GM18870 (cell line): ENCODE results near the gene DNAH7.
"Not testable (repeated sequence)": the region's sequence is repeated elsewhere in the genome, so short reads cannot be mapped to it uniquely, and the experiment has no call there.

Source experiments
- ATAC-seq: cut with Tn5 transposase; IDR thresholded peaks from one replicate; pipeline ENCODE4 v1.9.1; 2021; ENCODE audit warnings: moderate library complexity; ENCODE audit not compliant: unreplicated experiment

Gene DNAH7

GRCh38 chr2:196068271-196069209 lies at the start of gene DNAH7:
TSS of gene DNAH7 (minus strand) at chr2:196068837. CDS start at chr2:196068711, 126 bp downstream.
- peak; percentile 95 for ATAC-seq

- ATAC-seq: no peak
Observed at GRCh38 chr2:196117214-196117705, 48.6 kb upstream of the DNAH7 start.

- ATAC-seq: no peak
Observed at GRCh38 chr2:196113061-196113974, 44.7 kb upstream of the DNAH7 start.

GRCh38 chr2:196112418-196113034 lies 43.9 kb upstream of the DNAH7 start:
- no peak for ATAC-seq

- no peak for ATAC-seq
Observed at GRCh38 chr2:196108604-196109003, 40.0 kb upstream of the DNAH7 start.

- ATAC-seq: no peak
Observed at GRCh38 chr2:196105951-196106350, 37.3 kb upstream of the DNAH7 start.

- no peak for ATAC-seq
Observed at GRCh38 chr2:196104066-196104465, 35.4 kb upstream of the DNAH7 start.

- no peak for ATAC-seq
Observed at GRCh38 chr2:196103626-196104025, 35.0 kb upstream of the DNAH7 start.

GRCh38 chr2:196101325-196101991 lies 32.8 kb upstream of the DNAH7 start:
- peak; percentile 94 for ATAC-seq

- ATAC-seq: no peak
Observed at GRCh38 chr2:196099916-196100315, 31.3 kb upstream of the DNAH7 start.

GRCh38 chr2:196097864-196098660 lies 29.4 kb upstream of the DNAH7 start:
- peak; percentile 35 for ATAC-seq

GRCh38 chr2:196096982-196097745 lies 28.5 kb upstream of the DNAH7 start:
- no peak for ATAC-seq

- ATAC-seq: no peak
Observed at GRCh38 chr2:196096264-196096663, 27.6 kb upstream of the DNAH7 start.

- ATAC-seq: not testable (repeated sequence)
Observed at GRCh38 chr2:196089448-196089847, 20.8 kb upstream of the DNAH7 start.

- ATAC-seq: no peak
Observed at GRCh38 chr2:196088203-196088602, 19.6 kb upstream of the DNAH7 start.

- no peak for ATAC-seq
Observed at GRCh38 chr2:196086517-196087368, 18.1 kb upstream of the DNAH7 start.

GRCh38 chr2:196083601-196084000 lies 15.0 kb upstream of the DNAH7 start:
- no peak for ATAC-seq

GRCh38 chr2:196080526-196080925 lies 11.9 kb upstream of the DNAH7 start:
- ATAC-seq: no peak
